Mesodermal cell (in vitro differentiated cells): ENCODE results near the gene VILL.
"Not testable (repeated sequence)": the region's sequence is repeated elsewhere in the genome, so short reads cannot be mapped to it uniquely, and the experiment has no call there.

Experiments
- H3K27ac ChIP-seq: 2 replicates; pipeline ENCODE4 v1.7.0; 2013; ENCODE audit warnings: mild to moderate bottlenecking, low read depth, low read length, moderate library complexity; ENCODE audit not compliant: severe bottlenecking
- H3K36me3 ChIP-seq: 2 replicates; pipeline ENCODE4 v1.7.1; 2013; ENCODE audit warnings: mild to moderate bottlenecking, low read length, moderate library complexity; ENCODE audit not compliant: control insufficient read depth, insufficient read depth
- H3K4me1 ChIP-seq: one replicate; pipeline ENCODE4 v1.7.1; 2013; ENCODE audit warnings: mild to moderate bottlenecking, low read length; ENCODE audit not compliant: insufficient read depth, control insufficient read depth, poor library complexity, severe bottlenecking
- H3K4me3 ChIP-seq: 2 replicates; pipeline ENCODE4 v1.7.0; 2013; ENCODE audit warnings: low read length, control low read depth, mild to moderate bottlenecking; ENCODE audit not compliant: insufficient read depth, poor library complexity, severe bottlenecking; ENCODE audit errors: extremely low read depth
- H3K9me3 ChIP-seq: 2 replicates; pipeline ENCODE4 v1.7.1; 2013; ENCODE audit warnings: mild to moderate bottlenecking, low read length, moderate library complexity; ENCODE audit not compliant: control insufficient read depth
- WGBS, 2 experiments: methylation state at CpG; one replicate each; pipeline ENCODE4 v1.1.5; 2013; ENCODE audit warnings: missing lambda C conversion rate in 2 of 2; ENCODE audit not compliant: insufficient coverage in 2 of 2; 5-methylcytosine and 5-hydroxymethylcytosine counted together

VILL gene

GRCh38 chr3:37964146-37964545, 26.4 kb upstream of the VILL start:
- H3K4me3 ChIP-seq: no peak overlapping the region
- H3K4me1 ChIP-seq: peaks cover 14% of the 10 kb centered on the region
- peaks cover 26% of the 10 kb centered on the region for H3K36me3 ChIP-seq
- no peaks in the 10 kb centered on the region for H3K9me3 ChIP-seq
- WGBS, 2 experiments: no CpG with 5 or more reads among the region's 3 CpGs
- H3K27ac ChIP-seq: no peak overlapping the region

DNA sequence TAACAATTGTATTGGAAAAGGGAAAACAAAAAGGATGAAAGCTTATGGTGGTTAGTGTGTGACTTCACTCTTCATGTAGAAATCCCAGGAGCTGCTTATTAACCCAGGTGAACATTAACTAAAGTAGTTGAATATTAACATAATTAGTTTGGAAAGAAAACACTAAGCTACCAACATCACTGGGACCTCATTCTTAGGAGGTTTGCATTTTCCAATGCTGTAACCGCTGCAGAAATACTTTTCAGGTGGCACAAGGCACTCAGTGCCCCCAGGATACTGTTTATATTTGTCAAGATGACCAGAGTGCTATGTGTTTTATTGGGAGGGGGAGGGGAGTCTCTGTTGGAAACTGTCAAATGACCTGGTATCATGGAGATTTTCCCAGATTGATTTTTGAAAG, 25.9 kb upstream of the VILL start:
- peaks cover 14% of the 10 kb centered on the region for H3K4me1 ChIP-seq
- WGBS, 2 experiments: 91% methylated on average over 1 of the region's 1 CpG; no CpG with 5 or more reads in 1 of the 2 experiments
- H3K36me3 ChIP-seq: peaks cover 30% of the 10 kb centered on the region
- H3K27ac ChIP-seq: no peak overlapping the region
- H3K4me3 ChIP-seq: no peak overlapping the region
- H3K9me3 ChIP-seq: no peaks in the 10 kb centered on the region

DNA sequence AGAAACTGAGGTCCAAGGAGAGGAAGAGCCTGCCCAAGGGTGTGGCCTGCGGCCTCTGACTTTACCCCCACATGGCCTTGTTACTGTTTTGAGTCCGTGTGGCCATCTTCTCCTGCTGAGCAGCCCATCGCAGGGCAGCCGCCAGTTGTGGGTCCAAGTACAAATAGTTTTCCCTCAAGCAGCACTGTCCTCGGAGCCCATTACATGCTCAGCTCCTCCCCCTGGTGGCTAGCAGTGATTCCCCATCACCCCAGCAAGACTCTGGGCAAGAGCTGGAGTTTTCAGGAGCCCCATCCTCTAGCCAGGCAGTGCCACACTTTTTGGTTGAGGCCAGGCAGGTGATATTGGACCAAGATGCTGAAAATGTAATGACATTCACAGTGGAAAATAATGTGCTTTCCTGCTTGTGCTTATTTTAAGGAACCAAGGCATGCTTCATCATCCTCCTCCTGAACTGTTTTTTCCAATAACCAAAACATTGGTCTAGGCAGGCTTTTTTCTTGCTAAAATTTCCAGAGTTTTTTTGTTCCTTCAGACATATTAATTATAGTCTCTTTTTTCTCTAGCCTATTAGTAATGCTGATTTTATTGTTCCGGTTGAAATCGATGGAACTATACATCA, 23.2 kb upstream of the VILL start:
- no peaks in the 10 kb centered on the region for H3K9me3 ChIP-seq
- H3K4me1 ChIP-seq: peaks cover 5% of the 10 kb centered on the region
- 34 to 46% methylated on average over 3 to 4 of the region's 7 CpGs for WGBS, 2 experiments
- H3K36me3 ChIP-seq: peaks cover 51% of the 10 kb centered on the region
- H3K4me3 ChIP-seq: no peak overlapping the region
- no peak overlapping the region for H3K27ac ChIP-seq

GRCh38 chr3:37968199-37968598, 22.4 kb upstream of the VILL start:
- Histone ChIP-seq H3K4me3 (no peak overlapping the region), H3K27ac (no peak overlapping the region)
- WGBS, 2 experiments: 97 to 100% methylated on average over 5 to 6 of the region's 9 CpGs

GRCh38 chr3:37968813-37969595, 21.6 kb upstream of the VILL start:
- Histone ChIP-seq H3K9me3 (no peaks in the 10 kb centered on the region), H3K4me3 (no peak overlapping the region), H3K36me3 (peaks cover 57% of the 10 kb centered on the region), H3K4me1 (no peaks in the 10 kb centered on the region), H3K27ac (no peak overlapping the region)
- WGBS, 2 experiments: 95 to 98% methylated on average over 13 to 14 of the region's 15 CpGs

More at GRCh38 chr3:37968199-37968598, 22.4 kb upstream of the VILL start:
- Histone ChIP-seq H3K9me3 (no peaks in the 10 kb centered on the region), H3K36me3 (peaks cover 57% of the 10 kb centered on the region), H3K4me1 (no peaks in the 10 kb centered on the region)

DNA sequence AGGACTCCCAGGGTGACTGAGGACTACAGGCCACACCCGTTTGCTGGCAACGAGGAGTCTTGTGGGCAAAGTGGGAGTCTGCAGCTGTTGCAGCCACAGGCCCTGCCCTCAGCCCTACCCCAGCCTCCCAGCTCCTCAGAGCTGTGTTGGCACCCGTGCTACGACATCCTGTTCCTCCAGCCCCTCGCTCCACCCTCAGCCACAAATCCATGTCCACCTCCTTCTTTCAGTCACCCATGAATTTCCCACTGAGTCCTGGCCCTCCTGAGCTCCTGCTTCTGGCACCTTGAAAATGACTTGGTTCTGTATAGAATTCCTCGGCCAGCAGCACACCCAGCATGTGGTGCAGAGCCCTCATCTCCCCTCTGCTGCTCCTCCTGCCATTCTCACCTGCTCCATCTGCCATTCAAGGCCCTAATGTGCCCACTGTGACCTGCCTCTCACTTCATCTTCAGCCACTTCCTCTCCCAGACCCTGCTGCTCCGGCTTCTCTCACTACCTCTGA, 20.9 kb upstream of the VILL start:
- no peak overlapping the region for H3K4me3 ChIP-seq
- H3K4me1 ChIP-seq: no peaks in the 10 kb centered on the region
- H3K27ac ChIP-seq: no peak overlapping the region
- H3K36me3 ChIP-seq: peaks cover 59% of the 10 kb centered on the region
- H3K9me3 ChIP-seq: no peaks in the 10 kb centered on the region
- 88 to 95% methylated on average over 7 of the region's 7 CpGs for WGBS, 2 experiments

- H3K36me3 ChIP-seq: peaks cover 58% of the 10 kb centered on the region
- no peak overlapping the region for H3K27ac ChIP-seq
- 94% methylated on average over 5 of the region's 5 CpGs for WGBS, 2 experiments
- no peaks in the 10 kb centered on the region for H3K4me1 ChIP-seq
- no peak overlapping the region for H3K4me3 ChIP-seq
- no peaks in the 10 kb centered on the region for H3K9me3 ChIP-seq
These were observed 19.8 kb upstream of the VILL start for GRCh38 chr3:37970802-37971201.

- H3K36me3 ChIP-seq: peaks cover 65% of the 10 kb centered on the region
- no peaks in the 10 kb centered on the region for H3K4me1 ChIP-seq
- no peak overlapping the region for H3K4me3 ChIP-seq
- no peaks in the 10 kb centered on the region for H3K9me3 ChIP-seq
- no peak overlapping the region for H3K27ac ChIP-seq
These were observed 19.1 kb upstream of the VILL start for GRCh38 chr3:37971467-37971866.

- not testable (repeated sequence) for H3K4me1 ChIP-seq, H3K4me3 ChIP-seq, H3K9me3 ChIP-seq, H3K27ac ChIP-seq
- 89 to 92% methylated on average over 8 of the region's 8 CpGs for WGBS, 2 experiments
- peaks cover 71% of the 10 kb centered on the region for H3K36me3 ChIP-seq
These were observed 18.5 kb upstream of the VILL start for GRCh38 chr3:37972056-37972455.

GRCh38 chr3:37973246-37974054, 17.1 kb upstream of the VILL start:
- no peaks in the 10 kb centered on the region for H3K9me3 ChIP-seq
- WGBS, 2 experiments: 91 to 100% methylated on average over 10 of the region's 12 CpGs
- no peaks in the 10 kb centered on the region for H3K4me1 ChIP-seq
- no peak overlapping the region for H3K27ac ChIP-seq
- H3K36me3 ChIP-seq: peaks cover 70% of the 10 kb centered on the region
- no peak overlapping the region for H3K4me3 ChIP-seq
